HG03108 (cell line): ENCODE data around the gene FAM187B.

Experiments
- ATAC-seq: cut with Tn5 transposase; IDR thresholded peaks from one replicate; pipeline ENCODE4 v1.9.1; 2021; ENCODE audit warnings: moderate library complexity; ENCODE audit not compliant: unreplicated experiment

FAM187B gene

DNA sequence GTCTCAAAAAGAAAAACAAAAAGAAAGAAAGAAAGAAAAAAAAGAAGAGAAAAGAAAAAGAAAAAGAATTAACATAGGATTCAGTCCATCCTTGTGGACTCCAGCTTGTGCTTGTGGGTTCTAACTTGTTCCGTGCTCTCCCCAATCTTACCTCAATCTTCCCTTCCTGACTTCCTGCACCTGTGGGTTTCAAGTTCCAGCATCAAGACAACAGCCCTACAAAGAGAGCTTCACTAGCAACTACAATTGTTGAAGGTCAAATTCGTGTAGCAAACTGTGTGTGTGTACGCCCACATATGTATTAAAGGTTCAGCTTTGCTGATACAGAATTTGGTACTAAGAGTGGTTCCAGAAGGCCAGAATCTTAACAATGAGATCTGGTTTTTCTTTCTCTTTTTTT, 48.7 kb downstream of the FAM187B start:
- no peak for ATAC-seq

GRCh38 chr19:35178701-35179100, 49.8 kb downstream of the FAM187B start:
- ATAC-seq = no peak

DNA sequence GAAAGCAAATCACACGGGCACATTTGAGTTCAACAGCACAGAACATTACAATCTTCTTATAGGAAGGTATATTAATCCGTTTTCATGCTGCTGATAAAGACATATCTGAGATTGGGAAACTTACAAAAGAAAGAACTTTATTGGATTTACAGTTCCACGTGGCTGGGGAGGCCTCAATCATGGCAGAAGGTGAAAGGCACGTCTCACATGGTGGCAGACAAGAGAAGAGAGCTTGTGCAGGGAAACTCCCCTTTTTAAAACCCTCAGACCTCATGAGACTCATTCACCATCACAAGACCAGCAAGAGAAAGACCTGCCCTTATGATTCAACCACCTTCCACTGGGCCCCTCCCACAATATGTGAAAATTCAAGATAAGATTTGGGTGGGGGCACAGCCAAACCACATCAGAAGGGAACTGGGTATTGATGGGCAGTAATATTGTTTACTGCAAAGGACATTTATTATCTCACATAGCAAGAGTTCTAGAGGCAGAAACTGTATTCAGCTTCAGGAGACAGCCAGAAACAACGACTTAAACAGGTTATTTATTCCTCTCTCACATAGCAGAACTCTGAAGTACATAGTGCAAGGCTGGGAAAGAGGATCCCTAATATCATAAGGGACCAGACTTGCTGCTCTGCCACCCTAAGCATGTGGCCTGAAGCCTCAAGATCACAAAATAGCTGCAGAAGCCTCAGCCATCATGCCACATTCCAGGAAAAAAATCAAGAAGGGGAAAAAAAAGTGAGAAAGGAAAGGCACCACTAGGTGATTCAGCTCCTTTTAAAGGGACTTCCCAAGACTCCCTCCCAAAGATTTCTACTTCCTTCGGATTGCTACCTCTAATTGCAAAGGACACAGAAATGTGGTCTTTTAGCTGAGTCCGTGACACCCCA, 50.9 kb downstream of the FAM187B start:
- ATAC-seq = no peak

DNA sequence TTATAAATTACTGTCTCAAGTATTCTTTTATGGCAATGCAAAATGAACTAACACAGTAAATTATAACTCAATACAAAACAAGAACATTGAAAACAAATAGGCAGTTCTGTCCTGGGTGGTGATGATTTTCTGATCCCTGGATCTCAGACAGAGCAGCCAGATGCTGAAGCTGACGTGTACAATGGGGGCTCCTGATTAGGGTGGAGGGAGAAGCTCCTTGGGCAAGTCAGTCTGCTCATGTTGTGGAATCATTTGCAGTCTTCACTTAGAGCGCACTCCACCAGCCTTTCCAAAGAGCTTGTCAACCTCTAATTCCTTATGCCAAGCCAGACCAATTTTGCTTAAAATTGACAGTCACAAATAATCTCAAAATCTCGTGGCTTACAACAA, 52.4 kb downstream of the FAM187B start:
- ATAC-seq = no peak
